Skeletal muscle tissue (tissue), 4 donors: Measurements from ENCODE around the gene NNT. TPM values are rescaled to one million over a fixed set of nuclear protein-coding genes. Genes with fewer than 3 reads are reported as not detected.

Experiments used
- H3K27ac ChIP-seq: one replicate; pipeline ENCODE4 v1.7.0; 2013; ENCODE audit warnings: mild to moderate bottlenecking, low read depth, low read length, inconsistent platforms
- H3K27me3 ChIP-seq, 3 donors: one replicate each; pipeline ENCODE4 v1.7.0; 2013; ENCODE audit warnings: low read length in 3 of 3; ENCODE audit not compliant: control insufficient read depth in 3 of 3, insufficient read depth in 3 of 3
- H3K36me3 ChIP-seq, 3 donors: one replicate each; pipeline ENCODE4 v1.7.0; 2013; ENCODE audit warnings: low read length in 3 of 3; ENCODE audit not compliant: control insufficient read depth in 3 of 3, insufficient read depth in 3 of 3
- H3K4me1 ChIP-seq, 3 donors: one replicate each; pipeline ENCODE4 v1.7.0; 2013; ENCODE audit warnings: low read length in 3 of 3, mild to moderate bottlenecking in 3 of 3; ENCODE audit not compliant: control insufficient read depth in 3 of 3, insufficient read depth in 3 of 3
- H3K4me3 ChIP-seq, 3 donors: one replicate each; pipeline ENCODE4 v1.7.0; 2013; ENCODE audit warnings: low read length in 3 of 3
- H3K9ac ChIP-seq, 3 donors: one replicate each; pipeline ENCODE4 v1.7.0; 2013; ENCODE audit warnings: low read length in 3 of 3, mild to moderate bottlenecking in 3 of 3, moderate library complexity in 2 of 3, low read depth in 1 of 3
- H3K9me3 ChIP-seq, 3 donors: one replicate each; pipeline ENCODE4 v1.7.0; 2013; ENCODE audit warnings: low read length in 3 of 3; ENCODE audit not compliant: control insufficient read depth in 3 of 3
- total RNA-seq: library from RNA; depleted of rRNA; stranded (reverse); fragments of >200 nt; gene quantifications from one replicate; pipeline ENCODE4 v1.2.3, GENCODE V29; 2014
- donor health status: Osteomylitis.

The NNT gene
- total RNA-seq, 1 donor from 2014 or later: 116 TPM

- no peaks in the 10 kb centered on the region for H3K27me3 ChIP-seq
- H3K9me3 ChIP-seq: no peaks in the 10 kb centered on the region
- H3K4me1 ChIP-seq: peaks cover 20 to 32% (median 26%) of the 10 kb centered on the region in 3 donors
- H3K9ac ChIP-seq: no peak overlapping the region
- H3K36me3 ChIP-seq: peaks cover 0 to 17% (median 3%) of the 10 kb centered on the region in 3 donors
- no peak overlapping the region for H3K27ac ChIP-seq
- no peak overlapping the region for H3K4me3 ChIP-seq
Measured at GRCh38 chr5:43637416-43637815, 34.4 kb downstream of the NNT start.

GRCh38 chr5:43638107-43638506 is 35.1 kb downstream of the NNT start:
- Histone ChIP-seq H3K27me3 (no peaks in the 10 kb centered on the region), H3K27ac (no peak overlapping the region), H3K36me3 (peaks cover 0 to 14% (median 4%) of the 10 kb centered on the region in 3 donors), H3K9me3 (no peaks in the 10 kb centered on the region), H3K4me1 (peaks cover 20 to 31% (median 27%) of the 10 kb centered on the region in 3 donors), H3K4me3 (no peak overlapping the region), H3K9ac (no peak overlapping the region)

DNA sequence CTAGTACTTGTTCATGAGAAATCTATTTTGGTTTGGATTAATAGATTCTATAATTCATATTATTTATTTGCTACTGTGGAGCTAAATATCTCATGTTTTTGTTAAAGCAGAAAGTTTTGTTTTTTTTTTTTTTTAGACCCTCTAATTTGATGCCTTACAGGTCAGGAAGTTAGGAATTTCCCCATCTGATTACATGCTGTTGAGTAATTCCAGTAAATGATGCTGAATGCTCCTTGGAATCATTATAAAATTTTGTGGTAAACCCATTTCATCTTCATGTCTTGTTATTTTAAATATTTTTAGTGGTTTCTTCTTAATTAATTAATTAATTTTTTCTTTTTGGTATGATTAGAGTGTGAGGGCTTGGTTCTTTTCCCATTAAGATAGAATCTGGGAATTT is 35.6 kb downstream of the NNT start:
- H3K27me3 ChIP-seq: no peaks in the 10 kb centered on the region
- H3K4me1 ChIP-seq: peaks cover 20 to 28% (median 23%) of the 10 kb centered on the region in 3 donors
- no peak overlapping the region for H3K4me3 ChIP-seq
- H3K9ac ChIP-seq: no peak overlapping the region
- no peak overlapping the region for H3K27ac ChIP-seq
- H3K9me3 ChIP-seq: no peaks in the 10 kb centered on the region
- H3K36me3 ChIP-seq: peaks cover 0 to 12% (median 4%) of the 10 kb centered on the region in 3 donors

GRCh38 chr5:43639566-43639965 is 36.6 kb downstream of the NNT start:
- H3K9me3 ChIP-seq: no peaks in the 10 kb centered on the region
- no peak overlapping the region for H3K9ac ChIP-seq
- H3K4me3 ChIP-seq: no peak overlapping the region
- H3K27me3 ChIP-seq: no peaks in the 10 kb centered on the region
- H3K36me3 ChIP-seq: peaks cover 2 to 12% (median 4%) of the 10 kb centered on the region in 3 donors
- no peak overlapping the region for H3K27ac ChIP-seq
- peaks cover 20 to 28% (median 23%) of the 10 kb centered on the region in 3 donors for H3K4me1 ChIP-seq

DNA sequence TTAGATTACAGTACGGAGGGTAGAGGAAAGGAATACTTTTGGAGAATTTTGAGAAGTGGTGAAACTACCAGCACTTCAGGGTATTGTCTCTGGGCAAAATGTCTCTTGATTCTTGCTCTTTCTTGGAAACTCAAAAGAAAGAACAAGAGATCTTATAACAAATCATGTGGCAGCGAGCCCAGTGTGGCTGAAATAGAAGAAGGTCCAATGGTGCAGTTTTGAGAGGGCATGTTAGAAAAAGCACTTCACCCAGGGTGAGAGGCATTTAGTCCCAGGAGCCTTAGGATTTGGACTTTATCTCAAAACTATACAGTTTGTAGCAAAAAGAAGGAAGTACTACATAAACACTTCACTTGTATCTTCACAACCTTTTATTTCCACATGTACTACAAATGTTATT is 39.4 kb downstream of the NNT start:
- H3K4me3 ChIP-seq: no peak overlapping the region
- no peaks in the 10 kb centered on the region for H3K27me3 ChIP-seq
- H3K27ac ChIP-seq: no peak overlapping the region
- H3K36me3 ChIP-seq: peaks cover 4 to 16% (median 14%) of the 10 kb centered on the region in 3 donors
- H3K9ac ChIP-seq: no peak overlapping the region
- peaks cover 4 to 12% (median 10%) of the 10 kb centered on the region in 3 donors for H3K4me1 ChIP-seq
- H3K9me3 ChIP-seq: no peaks in the 10 kb centered on the region

- peaks cover 4 to 10% (median 5%) of the 10 kb centered on the region in 3 donors for H3K4me1 ChIP-seq
Measured at GRCh38 chr5:43643327-43643726, 40.3 kb downstream of the NNT start.

DNA sequence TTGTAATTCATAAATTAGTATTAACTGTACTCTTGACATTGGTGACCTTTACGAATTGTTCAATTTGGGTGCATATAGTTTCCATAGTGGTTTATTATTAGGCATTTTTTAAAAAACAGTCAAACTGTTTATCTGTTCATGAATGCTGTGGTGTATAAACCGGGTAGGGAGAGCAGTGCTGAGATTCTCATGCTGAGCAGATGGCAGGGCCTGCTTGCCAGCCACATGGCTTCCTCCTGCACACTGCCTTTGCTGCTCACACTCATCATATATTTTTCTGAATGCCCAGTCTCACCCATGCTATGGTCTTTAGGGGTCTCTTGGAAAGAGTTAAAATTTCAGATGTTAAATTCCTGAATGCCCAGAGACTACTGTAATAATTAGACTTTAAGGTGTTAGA is 40.8 kb downstream of the NNT start:
- Histone ChIP-seq H3K9me3 (no peaks in the 10 kb centered on the region), H3K27me3 (no peaks in the 10 kb centered on the region), H3K4me1 (peaks cover 4 to 10% (median 5%) of the 10 kb centered on the region in 3 donors), H3K9ac (no peak overlapping the region), H3K27ac (no peak overlapping the region), H3K4me3 (no peak overlapping the region), H3K36me3 (peaks cover 4 to 26% (median 22%) of the 10 kb centered on the region in 3 donors)

More at GRCh38 chr5:43643327-43643726, 40.3 kb downstream of the NNT start:
- H3K27ac ChIP-seq: no peak overlapping the region
- no peak overlapping the region for H3K4me3 ChIP-seq
- H3K27me3 ChIP-seq: no peaks in the 10 kb centered on the region
- H3K36me3 ChIP-seq: peaks cover 4 to 22% (median 17%) of the 10 kb centered on the region in 3 donors
- no peaks in the 10 kb centered on the region for H3K9me3 ChIP-seq
- H3K9ac ChIP-seq: no peak overlapping the region

DNA sequence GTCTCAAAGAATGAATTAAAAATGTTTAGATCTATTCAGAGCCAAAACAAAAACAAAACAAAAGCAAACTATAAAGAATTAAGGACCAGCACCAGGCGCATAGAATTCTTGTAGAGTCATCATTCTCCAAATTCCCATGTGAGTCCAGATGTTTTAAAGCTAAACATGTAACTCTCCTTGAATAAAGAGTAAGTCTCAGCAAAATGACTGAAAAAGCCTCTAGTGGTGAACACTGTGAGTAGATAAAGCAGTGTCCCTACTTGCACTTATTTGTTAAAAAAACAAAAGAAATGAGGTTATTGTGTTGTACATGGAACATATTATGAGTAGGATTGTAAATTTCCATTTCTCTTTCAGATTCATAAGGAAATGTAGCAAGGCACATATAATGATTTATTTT is 44.0 kb downstream of the NNT start:
- Histone ChIP-seq H3K4me1 (peaks cover under 1 to 5% (median 2%) of the 10 kb centered on the region in 3 donors), H3K36me3 (peaks cover 29 to 54% (median 47%) of the 10 kb centered on the region in 3 donors), H3K9me3 (no peaks in the 10 kb centered on the region), H3K27ac (no peak overlapping the region), H3K27me3 (no peaks in the 10 kb centered on the region), H3K4me3 (no peak overlapping the region), H3K9ac (no peak overlapping the region)

GRCh38 chr5:43647789-43648188 is 44.8 kb downstream of the NNT start:
- Histone ChIP-seq H3K27ac (no peak overlapping the region), H3K4me1 (peaks cover under 1 to 4% (median under 1%) of the 10 kb centered on the region in 3 donors), H3K9ac (no peak overlapping the region), H3K27me3 (no peaks in the 10 kb centered on the region), H3K9me3 (no peaks in the 10 kb centered on the region), H3K4me3 (no peak overlapping the region), H3K36me3 (peaks cover 30 to 55% (median 51%) of the 10 kb centered on the region in 3 donors)

DNA sequence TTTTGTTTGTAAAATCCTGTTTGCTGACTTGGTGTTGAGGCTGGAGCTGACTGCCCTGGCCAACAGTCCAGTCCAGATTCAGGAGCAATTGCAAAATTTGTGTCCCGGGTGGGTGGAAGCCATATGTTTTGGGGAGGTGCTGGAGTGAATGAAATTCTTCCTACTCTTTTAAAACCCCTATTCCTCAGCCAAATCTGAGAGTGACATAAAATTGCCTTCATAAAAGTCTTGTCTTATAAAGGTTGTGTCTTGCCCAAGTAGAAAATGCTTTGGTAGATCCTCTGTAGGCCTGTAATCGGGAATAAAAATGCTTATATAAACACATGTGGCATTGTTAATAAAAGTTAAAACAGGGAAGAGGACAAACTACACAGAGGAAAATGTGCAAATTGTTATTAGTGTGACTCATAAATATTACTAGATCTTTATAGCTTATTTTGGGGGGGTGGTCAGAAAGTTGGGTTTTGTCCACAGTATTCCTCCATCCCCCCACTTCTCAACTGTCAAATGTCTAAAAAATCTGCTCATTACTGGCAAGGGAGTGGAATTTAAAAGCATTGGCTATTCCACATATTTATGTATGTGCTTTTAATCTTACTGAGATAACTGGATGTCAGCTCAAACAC is 45.6 kb downstream of the NNT start:
- H3K9me3 ChIP-seq: no peaks in the 10 kb centered on the region
- no peak overlapping the region for H3K27ac ChIP-seq
- peaks cover 3 to 8% (median 3%) of the 10 kb centered on the region in 3 donors for H3K4me1 ChIP-seq
- H3K36me3 ChIP-seq: peaks cover 30 to 60% (median 56%) of the 10 kb centered on the region in 3 donors
- no peaks in the 10 kb centered on the region for H3K27me3 ChIP-seq
- no peak overlapping the region for H3K4me3 ChIP-seq
- H3K9ac ChIP-seq: no peak overlapping the region
